ENCODE data around the gene CASQ2.

DNA sequence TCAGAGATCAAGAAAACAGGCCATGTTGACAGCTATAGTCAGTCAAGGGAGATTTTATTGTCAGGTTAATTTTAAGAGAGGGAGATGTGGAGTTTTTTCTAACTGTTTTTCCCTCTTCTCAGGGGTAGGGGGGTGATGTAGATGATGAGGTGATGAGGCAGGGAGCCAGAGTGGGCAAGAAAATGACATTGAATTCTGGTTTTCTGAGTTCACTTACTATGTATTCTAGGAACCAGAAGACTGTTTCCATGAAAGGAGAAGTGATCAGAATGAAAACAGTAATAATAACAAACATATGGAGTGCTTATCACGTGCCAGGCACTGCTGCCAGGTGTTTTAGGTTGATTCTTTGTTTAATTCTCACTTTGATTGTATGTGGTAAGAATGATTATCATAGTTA lies 40.2 kb downstream of the CASQ2 start:
- TF ChIP-seq CTCF (IDR thresholded peaks at IDR 0.05): no peak
- no peak for TF ChIP-seq POLR2A (IDR thresholded peaks at IDR 0.05)
- no peak for TF ChIP-seq EP300 (IDR thresholded peaks at IDR 0.05)
